Measurements from ENCODE around the gene OR2T2.
"Not testable (repeated sequence)": the region's sequence is repeated elsewhere in the genome, so short reads cannot be mapped to it uniquely, and the experiment has no call there.

OR2T2 gene

DNA sequence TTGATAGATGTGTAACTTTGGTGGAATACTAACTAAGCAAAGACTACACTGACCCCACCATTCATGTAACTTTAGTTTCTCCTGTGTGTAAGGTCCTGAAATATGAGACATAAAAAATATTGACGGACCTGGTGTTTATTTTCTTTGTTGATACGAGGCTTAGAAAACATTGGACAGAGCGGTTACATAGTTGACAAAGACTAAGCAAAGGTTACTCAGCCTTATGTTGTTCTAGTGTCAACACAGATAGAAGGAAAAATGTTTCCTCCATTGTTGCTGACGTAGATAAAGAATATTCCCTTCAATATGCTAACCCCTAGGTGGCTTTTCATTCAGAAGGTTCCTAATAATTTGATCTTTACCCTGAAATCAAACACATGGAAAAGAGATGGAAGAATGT lies 9.6 kb downstream of the OR2T2 start:
- H3K4me1 ChIP-seq (ENCODE audit: insufficient read depth, low read length); H3K36me3 ChIP-seq (ENCODE audit: insufficient read depth, low read depth, low read length); H3K27ac ChIP-seq (ENCODE audit: low read length): not testable (repeated sequence)

DNA sequence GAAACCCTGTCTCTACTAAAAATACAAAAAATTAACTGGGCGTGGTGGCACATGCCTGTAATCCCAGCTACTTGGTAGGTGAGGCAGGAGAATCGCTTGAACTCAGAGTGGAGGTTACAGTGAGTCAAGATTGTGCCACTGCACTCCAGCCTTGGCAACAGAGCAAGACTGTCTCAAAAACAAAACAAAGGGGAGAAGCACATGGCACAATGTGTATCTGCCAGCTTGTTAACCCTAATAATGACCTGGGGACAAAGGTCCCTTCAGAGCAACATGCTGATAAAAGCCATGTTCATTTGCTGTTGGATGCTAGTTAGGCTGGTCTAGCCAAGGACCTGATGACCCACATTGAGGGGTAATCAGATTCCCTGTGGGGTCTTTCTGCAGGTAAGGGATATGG lies 11.2 kb downstream of the OR2T2 start:
- H3K9me3 ChIP-seq (ENCODE audit: insufficient read depth, low read depth, low read length): peaks cover 44% of the 10 kb centered on the region; the same call in 1 of the 2 replicates
- H3K9ac ChIP-seq (ENCODE audit: low read depth, low read length); H3K4me1 ChIP-seq (ENCODE audit: insufficient read depth, low read length); H3K27ac ChIP-seq (ENCODE audit: low read length); H3K36me3 ChIP-seq (ENCODE audit: insufficient read depth, low read depth, low read length); H3K4me3 ChIP-seq (ENCODE audit: low read length); H3K27me3 ChIP-seq (ENCODE audit: insufficient read depth, low read length): not testable (repeated sequence)

More for the DNA sequence above, 9.6 kb downstream of the OR2T2 start:
- H3K9me3 ChIP-seq (ENCODE audit: insufficient read depth, low read depth, low read length): peaks cover 28% of the 10 kb centered on the region; the same call in 1 of the 2 replicates
- not testable (repeated sequence) for H3K4me3 ChIP-seq (ENCODE audit: low read length); H3K9ac ChIP-seq (ENCODE audit: low read depth, low read length); H3K27me3 ChIP-seq (ENCODE audit: insufficient read depth, low read length)

DNA sequence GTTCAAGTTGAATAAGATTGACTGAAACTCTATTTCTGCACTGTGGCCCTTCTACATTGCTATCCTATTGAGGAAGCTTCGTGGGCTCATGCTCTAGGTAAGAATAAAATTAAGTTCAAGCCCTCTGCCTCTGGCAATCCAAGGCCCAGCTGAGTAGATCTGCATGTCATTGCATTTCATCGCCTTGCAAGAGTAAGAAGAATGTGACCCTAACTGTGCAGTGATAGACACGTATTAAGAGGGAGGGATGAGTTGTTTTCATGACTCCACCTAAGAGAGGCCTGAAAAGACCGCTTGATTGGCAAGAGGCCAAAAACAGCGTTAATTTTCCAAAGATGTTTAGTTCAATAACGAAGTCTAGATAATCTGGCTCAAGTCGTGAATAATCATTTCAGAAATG lies 13.7 kb downstream of the OR2T2 start:
- H3K27me3 ChIP-seq (ENCODE audit: insufficient read depth, low read length); H3K36me3 ChIP-seq (ENCODE audit: insufficient read depth, low read depth, low read length); H3K4me3 ChIP-seq (ENCODE audit: low read length); H3K27ac ChIP-seq (ENCODE audit: low read length); H3K9ac ChIP-seq (ENCODE audit: low read depth, low read length); H3K4me1 ChIP-seq (ENCODE audit: insufficient read depth, low read length): not testable (repeated sequence)
- H3K9me3 ChIP-seq (ENCODE audit: insufficient read depth, low read depth, low read length): peaks cover 54% of the 10 kb centered on the region; the same call in 1 of the 2 replicates

GRCh38 chr1:248471154-248471553 lies 25.7 kb downstream of the OR2T2 start:
- H3K4me3 ChIP-seq (ENCODE audit: low read length): no peak overlapping the region
- no peaks in the 10 kb centered on the region for H3K36me3 ChIP-seq (ENCODE audit: insufficient read depth, low read depth, low read length)
- H3K27ac ChIP-seq (ENCODE audit: low read length): no peak overlapping the region
- no peaks in the 10 kb centered on the region for H3K4me1 ChIP-seq (ENCODE audit: insufficient read depth, low read length)
- H3K27me3 ChIP-seq (ENCODE audit: insufficient read depth, low read length): no peaks in the 10 kb centered on the region
- H3K9me3 ChIP-seq (ENCODE audit: insufficient read depth, low read depth, low read length): peaks cover 52% of the 10 kb centered on the region
- no peak overlapping the region for H3K9ac ChIP-seq (ENCODE audit: low read depth, low read length)

DNA sequence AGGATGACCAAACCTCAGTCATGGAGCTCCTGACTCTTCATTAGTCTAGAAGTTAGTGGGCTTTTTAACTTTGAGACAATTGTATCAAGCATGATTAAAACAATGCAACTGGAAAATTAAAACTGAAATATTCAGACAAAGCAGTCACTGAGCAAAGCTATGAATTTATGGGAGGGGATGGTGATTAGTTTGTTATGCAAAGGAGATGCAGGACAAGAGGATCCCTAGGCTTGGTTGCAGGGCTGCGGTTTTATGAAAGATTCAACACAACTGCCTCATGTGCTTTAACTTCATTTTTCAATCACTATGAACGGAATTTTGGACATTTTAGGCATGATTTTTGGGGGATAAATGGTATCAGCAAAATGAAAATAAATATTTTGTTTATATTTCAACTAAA lies 26.7 kb downstream of the OR2T2 start:
- H3K36me3 ChIP-seq (ENCODE audit: insufficient read depth, low read depth, low read length); H3K4me3 ChIP-seq (ENCODE audit: low read length); H3K27ac ChIP-seq (ENCODE audit: low read length): not testable (repeated sequence)

GRCh38 chr1:248473051-248473450 lies 27.6 kb downstream of the OR2T2 start, which contains the start of gene OR2T3:
OR2T3 (plus strand) TSS chr1:248473351; CDS start chr1:248473351, 0 bp downstream.
- not testable (repeated sequence) for H3K27me3 ChIP-seq (ENCODE audit: insufficient read depth, low read length); H3K9ac ChIP-seq (ENCODE audit: low read depth, low read length); H3K36me3 ChIP-seq (ENCODE audit: insufficient read depth, low read depth, low read length); H3K4me3 ChIP-seq (ENCODE audit: low read length); H3K27ac ChIP-seq (ENCODE audit: low read length); H3K4me1 ChIP-seq (ENCODE audit: insufficient read depth, low read length)
- peaks cover 33% of the 10 kb centered on the region for H3K9me3 ChIP-seq (ENCODE audit: insufficient read depth, low read depth, low read length)

More for the DNA sequence above, 26.7 kb downstream of the OR2T2 start:
- H3K27me3 ChIP-seq (ENCODE audit: insufficient read depth, low read length); H3K4me1 ChIP-seq (ENCODE audit: insufficient read depth, low read length); H3K9ac ChIP-seq (ENCODE audit: low read depth, low read length): not testable (repeated sequence)
- peaks cover 42% of the 10 kb centered on the region for H3K9me3 ChIP-seq (ENCODE audit: insufficient read depth, low read depth, low read length)

DNA sequence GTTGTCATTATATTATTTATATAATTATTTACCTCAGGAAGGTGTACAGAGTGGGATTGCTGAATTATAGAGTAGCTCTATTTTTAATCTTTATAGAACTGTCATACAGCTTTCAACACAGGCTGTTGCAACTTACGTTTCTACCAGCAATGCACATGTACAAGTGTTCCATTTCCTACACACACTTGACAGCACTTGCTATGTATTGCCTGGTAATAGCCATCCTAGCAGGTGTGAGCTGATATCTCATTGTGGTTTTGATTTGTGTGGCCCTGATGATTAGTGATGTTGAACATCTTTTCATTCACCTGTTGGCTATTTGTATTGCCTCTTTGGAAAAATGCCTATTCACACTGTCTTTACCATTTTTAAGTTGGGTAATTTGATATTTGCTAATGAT lies 30.2 kb downstream of the OR2T2 start:
- not testable (repeated sequence) for H3K27ac ChIP-seq (ENCODE audit: low read length); H3K4me1 ChIP-seq (ENCODE audit: insufficient read depth, low read length); H3K4me3 ChIP-seq (ENCODE audit: low read length); H3K36me3 ChIP-seq (ENCODE audit: insufficient read depth, low read depth, low read length); H3K9ac ChIP-seq (ENCODE audit: low read depth, low read length); H3K27me3 ChIP-seq (ENCODE audit: insufficient read depth, low read length)
- H3K9me3 ChIP-seq (ENCODE audit: insufficient read depth, low read depth, low read length): peaks cover 14% of the 10 kb centered on the region

- not testable (repeated sequence) for H3K4me3 ChIP-seq (ENCODE audit: low read length)
Measured at GRCh38 chr1:248481686-248482579, 36.5 kb downstream of the OR2T2 start.

DNA sequence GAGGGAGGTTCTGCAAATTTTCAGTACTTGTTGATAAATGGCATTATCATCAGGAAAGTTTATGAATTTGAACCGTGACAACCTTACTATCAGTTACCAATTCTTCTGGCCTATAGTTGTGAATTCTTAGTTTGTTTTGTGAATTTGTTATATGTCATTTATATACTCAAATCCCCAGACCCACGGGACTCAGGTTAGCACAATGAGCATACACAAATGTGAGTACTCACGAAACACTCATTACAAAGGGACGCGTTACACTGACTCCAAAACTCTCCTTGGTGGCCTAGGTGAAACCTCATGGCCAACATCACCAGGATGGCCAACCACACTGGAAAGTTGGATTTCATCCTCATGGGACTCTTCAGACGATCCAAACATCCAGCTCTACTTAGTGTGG lies 42.9 kb downstream of the OR2T2 start, which contains the start of gene OR2T5:
Gene OR2T5, plus strand, starts transcription at position 301 of the 400 bp plus-strand sequence. Its CDS starts 0 bp downstream, at position 301.
- not testable (repeated sequence) for H3K4me1 ChIP-seq (ENCODE audit: insufficient read depth, low read length); H3K27ac ChIP-seq (ENCODE audit: low read length); H3K36me3 ChIP-seq (ENCODE audit: insufficient read depth, low read depth, low read length); H3K27me3 ChIP-seq (ENCODE audit: insufficient read depth, low read length); H3K9me3 ChIP-seq (ENCODE audit: insufficient read depth, low read depth, low read length); H3K9ac ChIP-seq (ENCODE audit: low read depth, low read length); H3K4me3 ChIP-seq (ENCODE audit: low read length)

More at GRCh38 chr1:248481686-248482579, 36.5 kb downstream of the OR2T2 start:
- not testable (repeated sequence) for H3K4me1 ChIP-seq (ENCODE audit: insufficient read depth, low read length); H3K36me3 ChIP-seq (ENCODE audit: insufficient read depth, low read depth, low read length); H3K27ac ChIP-seq (ENCODE audit: low read length); H3K27me3 ChIP-seq (ENCODE audit: insufficient read depth, low read length); H3K9ac ChIP-seq (ENCODE audit: low read depth, low read length); H3K9me3 ChIP-seq (ENCODE audit: insufficient read depth, low read depth, low read length)

- H3K27me3 ChIP-seq (ENCODE audit: insufficient read depth, low read length); H3K4me1 ChIP-seq (ENCODE audit: insufficient read depth, low read length): not testable (repeated sequence)
Measured at GRCh38 chr1:248496661-248497060, 51.2 kb downstream of the OR2T2 start.

DNA sequence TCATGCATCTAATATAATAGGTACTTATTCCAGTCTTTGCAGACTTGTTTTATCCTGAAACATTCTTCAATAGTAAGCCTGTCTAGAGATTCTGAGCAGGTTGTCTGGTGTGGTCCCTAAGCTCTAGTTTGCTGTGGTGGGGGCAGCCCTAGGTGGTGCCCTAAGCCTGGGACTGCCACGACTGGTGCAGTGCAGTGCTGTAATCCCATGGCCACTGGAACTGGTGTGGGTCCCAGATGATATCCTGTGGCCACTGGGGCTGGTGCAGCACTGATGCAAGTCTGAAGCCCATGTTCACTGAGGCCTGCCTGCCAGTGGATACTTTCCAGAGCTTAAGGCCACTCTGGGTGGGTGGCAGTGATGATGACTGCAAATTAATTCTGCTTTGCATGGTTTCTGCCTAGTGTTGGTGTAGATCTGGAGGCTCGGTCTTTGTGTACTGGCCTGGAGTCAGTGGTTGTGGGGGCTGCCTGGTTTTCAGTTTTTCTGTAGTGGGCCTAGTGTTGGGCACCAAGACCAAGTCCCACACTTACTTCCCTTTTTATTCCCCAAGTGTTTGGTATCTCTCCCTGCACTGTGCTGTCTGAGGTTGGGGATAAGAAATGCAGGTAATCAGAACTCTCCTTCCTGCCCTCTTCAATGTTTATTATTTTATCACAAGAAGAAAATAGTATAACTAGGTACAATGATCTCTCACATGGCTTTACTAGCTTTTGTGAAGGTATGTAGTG lies 55.0 kb downstream of the OR2T2 start:
- H3K27me3 ChIP-seq (ENCODE audit: insufficient read depth, low read length); H3K9me3 ChIP-seq (ENCODE audit: insufficient read depth, low read depth, low read length); H3K27ac ChIP-seq (ENCODE audit: low read length); H3K36me3 ChIP-seq (ENCODE audit: insufficient read depth, low read depth, low read length); H3K4me1 ChIP-seq (ENCODE audit: insufficient read depth, low read length); H3K9ac ChIP-seq (ENCODE audit: low read depth, low read length); H3K4me3 ChIP-seq (ENCODE audit: low read length): not testable (repeated sequence)

More at GRCh38 chr1:248496661-248497060, 51.2 kb downstream of the OR2T2 start:
- not testable (repeated sequence) for H3K36me3 ChIP-seq (ENCODE audit: insufficient read depth, low read depth, low read length); H3K27ac ChIP-seq (ENCODE audit: low read length); H3K9ac ChIP-seq (ENCODE audit: low read depth, low read length); H3K9me3 ChIP-seq (ENCODE audit: insufficient read depth, low read depth, low read length); H3K4me3 ChIP-seq (ENCODE audit: low read length)
